ENCODE measurements around the gene LYG1. TPM values are rescaled to one million over a fixed set of nuclear protein-coding genes. Genes with fewer than 3 reads are reported as not detected.
A peak's percentile ranks its signal among the peaks of the same experiment; 100 is the strongest.

The LYG1 gene
- total and polyA plus RNA-seq, 2 of the 13 experiments (the other 11 are each of a cell fraction or from before 2014, with no cell fraction given) = 1.00 to 2.9 TPM

DNA sequence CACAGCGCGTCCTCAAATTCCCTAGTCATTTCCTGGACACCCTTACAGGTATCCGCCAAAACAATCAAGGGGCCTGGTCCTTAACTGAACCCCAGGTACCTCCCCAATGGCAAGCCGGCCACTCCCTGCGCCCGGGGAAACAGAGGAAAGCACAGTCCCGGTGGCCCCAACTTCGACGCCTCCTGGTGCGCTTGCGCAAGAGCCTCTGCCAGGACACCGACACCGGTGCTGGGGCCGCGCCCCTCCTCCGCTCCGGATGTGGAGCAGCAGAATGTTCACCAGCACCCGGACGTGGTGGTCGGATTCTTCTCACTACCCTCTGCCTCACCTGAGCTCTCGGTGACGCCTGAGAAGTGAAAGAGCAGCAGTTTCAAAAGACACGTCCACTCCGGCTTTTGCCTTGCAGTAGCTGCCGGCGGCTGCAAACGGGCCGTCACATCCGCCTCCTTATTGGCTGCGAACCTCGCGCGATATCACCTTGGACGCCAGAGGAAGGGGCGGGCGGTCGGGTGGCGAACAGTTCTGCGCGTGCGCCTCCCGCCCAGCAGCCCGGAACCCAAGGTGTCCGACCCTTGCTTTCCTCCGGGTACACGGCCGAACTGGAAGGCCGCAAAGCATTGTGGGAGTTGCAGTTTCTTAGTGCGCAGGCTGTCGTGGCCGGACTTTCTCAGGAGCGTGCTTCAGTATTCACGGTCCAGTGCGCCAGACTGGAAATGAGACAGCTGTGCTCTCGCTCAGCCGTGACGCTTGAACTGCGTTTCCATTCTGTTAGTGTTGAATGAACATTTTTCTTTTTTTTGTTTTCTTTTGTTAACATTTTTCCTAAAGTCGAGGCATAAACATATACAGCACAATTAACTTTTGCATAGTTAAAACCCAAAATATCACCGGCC, 35.2 kb upstream of the LYG1 start, which contains the start of gene TXNDC9 (continued):
- TF ChIP-seq, protein P1, sequence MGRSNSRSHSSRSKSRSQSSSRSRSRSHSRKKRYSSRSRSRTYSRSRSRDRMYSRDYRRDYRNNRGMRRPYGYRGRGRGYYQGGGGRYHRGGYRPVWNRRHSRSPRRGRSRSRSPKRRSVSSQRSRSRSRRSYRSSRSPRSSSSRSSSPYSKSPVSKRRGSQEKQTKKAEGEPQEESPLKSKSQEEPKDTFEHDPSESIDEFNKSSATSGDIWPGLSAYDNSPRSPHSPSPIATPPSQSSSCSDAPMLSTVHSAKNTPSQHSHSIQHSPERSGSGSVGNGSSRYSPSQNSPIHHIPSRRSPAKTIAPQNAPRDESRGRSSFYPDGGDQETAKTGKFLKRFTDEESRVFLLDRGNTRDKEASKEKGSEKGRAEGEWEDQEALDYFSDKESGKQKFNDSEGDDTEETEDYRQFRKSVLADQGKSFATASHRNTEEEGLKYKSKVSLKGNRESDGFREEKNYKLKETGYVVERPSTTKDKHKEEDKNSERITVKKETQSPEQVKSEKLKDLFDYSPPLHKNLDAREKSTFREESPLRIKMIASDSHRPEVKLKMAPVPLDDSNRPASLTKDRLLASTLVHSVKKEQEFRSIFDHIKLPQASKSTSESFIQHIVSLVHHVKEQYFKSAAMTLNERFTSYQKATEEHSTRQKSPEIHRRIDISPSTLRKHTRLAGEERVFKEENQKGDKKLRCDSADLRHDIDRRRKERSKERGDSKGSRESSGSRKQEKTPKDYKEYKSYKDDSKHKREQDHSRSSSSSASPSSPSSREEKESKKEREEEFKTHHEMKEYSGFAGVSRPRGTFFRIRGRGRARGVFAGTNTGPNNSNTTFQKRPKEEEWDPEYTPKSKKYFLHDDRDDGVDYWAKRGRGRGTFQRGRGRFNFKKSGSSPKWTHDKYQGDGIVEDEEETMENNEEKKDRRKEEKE (IDR thresholded peaks at IDR 0.05) = no peak
- TF ChIP-seq ZNF709 (CRISPR knock-in tag; IDR thresholded peaks at IDR 0.05) = no peak; the same call in 1 of the 2 replicates
- TF ChIP-seq, protein P2, sequence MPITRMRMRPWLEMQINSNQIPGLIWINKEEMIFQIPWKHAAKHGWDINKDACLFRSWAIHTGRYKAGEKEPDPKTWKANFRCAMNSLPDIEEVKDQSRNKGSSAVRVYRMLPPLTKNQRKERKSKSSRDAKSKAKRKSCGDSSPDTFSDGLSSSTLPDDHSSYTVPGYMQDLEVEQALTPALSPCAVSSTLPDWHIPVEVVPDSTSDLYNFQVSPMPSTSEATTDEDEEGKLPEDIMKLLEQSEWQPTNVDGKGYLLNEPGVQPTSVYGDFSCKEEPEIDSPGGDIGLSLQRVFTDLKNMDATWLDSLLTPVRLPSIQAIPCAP (CRISPR knock-in tag; IDR thresholded peaks at IDR 0.05; ENCODE audit: low read depth) = 0 out of 2 replicates have a peak, but pooled peaks have one; percentile 17
- TF ChIP-seq TRIM24 (CRISPR knock-in tag; IDR thresholded peaks at IDR 0.05) = no peak
- TF ChIP-seq, protein P3, sequence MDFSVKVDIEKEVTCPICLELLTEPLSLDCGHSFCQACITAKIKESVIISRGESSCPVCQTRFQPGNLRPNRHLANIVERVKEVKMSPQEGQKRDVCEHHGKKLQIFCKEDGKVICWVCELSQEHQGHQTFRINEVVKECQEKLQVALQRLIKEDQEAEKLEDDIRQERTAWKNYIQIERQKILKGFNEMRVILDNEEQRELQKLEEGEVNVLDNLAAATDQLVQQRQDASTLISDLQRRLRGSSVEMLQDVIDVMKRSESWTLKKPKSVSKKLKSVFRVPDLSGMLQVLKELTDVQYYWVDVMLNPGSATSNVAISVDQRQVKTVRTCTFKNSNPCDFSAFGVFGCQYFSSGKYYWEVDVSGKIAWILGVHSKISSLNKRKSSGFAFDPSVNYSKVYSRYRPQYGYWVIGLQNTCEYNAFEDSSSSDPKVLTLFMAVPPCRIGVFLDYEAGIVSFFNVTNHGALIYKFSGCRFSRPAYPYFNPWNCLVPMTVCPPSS (IDR thresholded peaks at IDR 0.05) = no peak
- TF ChIP-seq, protein P4, sequence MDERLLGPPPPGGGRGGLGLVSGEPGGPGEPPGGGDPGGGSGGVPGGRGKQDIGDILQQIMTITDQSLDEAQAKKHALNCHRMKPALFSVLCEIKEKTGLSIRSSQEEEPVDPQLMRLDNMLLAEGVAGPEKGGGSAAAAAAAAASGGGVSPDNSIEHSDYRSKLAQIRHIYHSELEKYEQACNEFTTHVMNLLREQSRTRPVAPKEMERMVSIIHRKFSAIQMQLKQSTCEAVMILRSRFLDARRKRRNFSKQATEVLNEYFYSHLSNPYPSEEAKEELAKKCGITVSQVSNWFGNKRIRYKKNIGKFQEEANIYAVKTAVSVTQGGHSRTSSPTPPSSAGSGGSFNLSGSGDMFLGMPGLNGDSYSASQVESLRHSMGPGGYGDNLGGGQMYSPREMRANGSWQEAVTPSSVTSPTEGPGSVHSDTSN (CRISPR knock-in tag; IDR thresholded peaks at IDR 0.05) = peak; percentile 51; the same call in 1 of the 2 replicates
- peak; percentile 94 for TF ChIP-seq ZNF792 (CRISPR knock-in tag; IDR thresholded peaks at IDR 0.05)
- peak; percentile 65 for TF ChIP-seq CBX1 (IDR thresholded peaks at IDR 0.05; ENCODE audit: low read depth)
- TF ChIP-seq, protein P5, sequence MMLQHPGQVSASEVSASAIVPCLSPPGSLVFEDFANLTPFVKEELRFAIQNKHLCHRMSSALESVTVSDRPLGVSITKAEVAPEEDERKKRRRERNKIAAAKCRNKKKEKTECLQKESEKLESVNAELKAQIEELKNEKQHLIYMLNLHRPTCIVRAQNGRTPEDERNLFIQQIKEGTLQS (CRISPR knock-in tag; IDR thresholded peaks at IDR 0.05) = no peak
- peak; percentile 72; the same call in 1 of the 2 replicates for TF ChIP-seq MTA1 (CRISPR knock-in tag; IDR thresholded peaks at IDR 0.05; ENCODE audit: borderline replicate concordance)
- no peak for TF ChIP-seq SYNCRIP (IDR thresholded peaks at IDR 0.05; ENCODE audit: insufficient read depth, low read depth, low read length)
- peak; percentile 72 for TF ChIP-seq ZNF317 (CRISPR knock-in tag; IDR thresholded peaks at IDR 0.05)
- peak; percentile 98 for TF ChIP-seq RBM39 (IDR thresholded peaks at IDR 0.05; ENCODE audit: low read depth, low read length, poor library complexity, severe bottlenecking)
- no peak; the same call in 1 of the 2 replicates for TF ChIP-seq ZNF703 (CRISPR knock-in tag; IDR thresholded peaks at IDR 0.05; ENCODE audit: borderline replicate concordance)
- TF ChIP-seq CREB1 (IDR thresholded peaks at IDR 0.05) = peak; percentile 75; the same call in 1 of the 2 replicates
- TF ChIP-seq CREB1 (CRISPR knock-in tag; IDR thresholded peaks at IDR 0.05) = peak; percentile 86
- TF ChIP-seq, protein P6, sequence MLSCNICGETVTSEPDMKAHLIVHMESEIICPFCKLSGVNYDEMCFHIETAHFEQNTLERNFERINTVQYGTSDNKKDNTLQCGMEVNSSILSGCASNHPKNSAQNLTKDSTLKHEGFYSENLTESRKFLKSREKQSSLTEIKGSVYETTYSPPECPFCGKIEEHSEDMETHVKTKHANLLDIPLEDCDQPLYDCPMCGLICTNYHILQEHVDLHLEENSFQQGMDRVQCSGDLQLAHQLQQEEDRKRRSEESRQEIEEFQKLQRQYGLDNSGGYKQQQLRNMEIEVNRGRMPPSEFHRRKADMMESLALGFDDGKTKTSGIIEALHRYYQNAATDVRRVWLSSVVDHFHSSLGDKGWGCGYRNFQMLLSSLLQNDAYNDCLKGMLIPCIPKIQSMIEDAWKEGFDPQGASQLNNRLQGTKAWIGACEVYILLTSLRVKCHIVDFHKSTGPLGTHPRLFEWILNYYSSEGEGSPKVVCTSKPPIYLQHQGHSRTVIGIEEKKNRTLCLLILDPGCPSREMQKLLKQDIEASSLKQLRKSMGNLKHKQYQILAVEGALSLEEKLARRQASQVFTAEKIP (CRISPR knock-in tag; IDR thresholded peaks at IDR 0.05; ENCODE audit: borderline replicate concordance) = no peak
- TF ChIP-seq, protein P7, sequence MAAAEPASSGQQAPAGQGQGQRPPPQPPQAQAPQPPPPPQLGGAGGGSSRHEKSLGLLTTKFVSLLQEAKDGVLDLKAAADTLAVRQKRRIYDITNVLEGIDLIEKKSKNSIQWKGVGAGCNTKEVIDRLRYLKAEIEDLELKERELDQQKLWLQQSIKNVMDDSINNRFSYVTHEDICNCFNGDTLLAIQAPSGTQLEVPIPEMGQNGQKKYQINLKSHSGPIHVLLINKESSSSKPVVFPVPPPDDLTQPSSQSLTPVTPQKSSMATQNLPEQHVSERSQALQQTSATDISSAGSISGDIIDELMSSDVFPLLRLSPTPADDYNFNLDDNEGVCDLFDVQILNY (CRISPR knock-in tag; conservative IDR thresholded peaks at IDR 0.05) = no peak
- no peak for TF ChIP-seq REXO4 (CRISPR knock-in tag; IDR thresholded peaks at IDR 0.05; ENCODE audit: borderline replicate concordance)
